Pancreas (tissue), 10 donors: ENCODE results near the gene HOXB4. TPM values are rescaled to one million over a fixed set of nuclear protein-coding genes. Genes with fewer than 3 reads are reported as not detected.

Experiments
- ATAC-seq, 4 donors: fragments of 200-7000 bp; cut with Tn5 transposase; one replicate each; pipeline versions ENCODE4 v1.8.0 to v1.9.1; 2020; ENCODE audit warnings: mild to moderate bottlenecking in 4 of 4, moderate library complexity in 4 of 4
- DNase-seq, 6 donors: peaks; one replicate each; pipeline ENCODE4 v3.0.0-alpha.2; 2020
- FAIRE-seq: peaks from 2 replicates; lab custom pipeline; 2012; peaks lifted over from hg19 to GRCh38; lab: Jason Lieb, UNC
- H3K27ac ChIP-seq, 4 donors: fragments of 200-600 bp; sonication (generic); 1 replicate in 3 of 4; 2 replicates in 1 of 4; pipeline versions ENCODE4 v1.5.0 to v1.8.0; 2020
- H3K27me3 ChIP-seq, 4 donors: fragments of 200-600 bp; one replicate each; pipeline ENCODE4 v1.8.0; 2021
- H3K36me3 ChIP-seq, 3 donors: fragments of 200-600 bp; sonication (generic) in 1 of 3; one replicate each; pipeline versions ENCODE4 v1.5.0 to v1.8.0; 2020 to 2021
- H3K4me1 ChIP-seq, 3 donors: fragments of 200-600 bp; one replicate each; pipeline ENCODE4 v1.8.0; 2021
- H3K4me3 ChIP-seq, 4 donors: fragments of 200-600 bp; sonication (generic) in 2 of 4; one replicate each; pipeline versions ENCODE4 v1.5.0 to v1.8.0; 2020 to 2021
- H3K9me3 ChIP-seq, 4 donors: fragments of 200-600 bp; one replicate each; pipeline ENCODE4 v1.8.0; 2021
- CTCF ChIP-seq, 4 donors: fragments of 200-600 bp; sonication (generic) in 3 of 4; IDR thresholded peaks; one replicate each; pipeline versions ENCODE4 v1.5.0 to v1.8.0; 2021; ENCODE audit warnings: antibody characterized with exemption in 4 of 4
- WGBS, 2 donors: extraction: QIAGEN DNeasy Blood & Tissue Kit; methylation state at CpG; one replicate each; pipeline ENCODE4 v1.1.7; 2013; 5-methylcytosine and 5-hydroxymethylcytosine counted together
- intact Hi-C, 3 donors: fragments of 100-400 bp; cut with DNase I; formaldehyde crosslinking; loops; one replicate each; pipeline versions ENCODE4 v1.11.1 to v1.14.2; 2022
- polyA plus RNA-seq, 2 donors: library from polyadenylated mRNA; stranded (reverse); fragments of 200-250 nt; gene quantifications; one replicate each; pipeline ENCODE4 v1.2.3, GENCODE V29; 2013
- total RNA-seq, 6 donors: library from RNA; stranded (reverse); fragmentation: NEBNext Ultra II Directional in 4 of 6; extraction: Animal tissue kit (Norgen Biotek cat#: 25700) in 4 of 6; gene quantifications; one replicate each; pipeline versions ENCODE4 v1.2.1 to v1.2.4, GENCODE V29; 2021 to 2023
- donor health status: healthy with polysubstance abuse.
- donor health status: DM: no; HTN: no; CAD: no; lungs with moderate emphysema.
- donor health status: DM: no; HTN: no; CAD: no.
- donor health status: control.
- donor health status: control.
- donor health status: Bipolar disorder and iron deficiency.
- donor health status: DM: yes; HTN: yes; CAD: no.
- donor health status: DM: no; HTN: no; CAD: no.
- donor health status: DM: no; HTN: no; CAD: no.
- donor health status: DM: yes; HTN: yes; CAD: no.

The HOXB4 gene
- total and polyA plus RNA-seq, 8 donors: 0.22 to 2.5 (median 0.78) TPM

GRCh38 chr17:48588074-48588415 lies 9.9 kb upstream of the HOXB4 start:
- WGBS, 2 donors: 33 to 50% methylated on average over 2 of the region's 2 CpGs
- no peak for FAIRE-seq

GRCh38 chr17:48587276-48588073 lies 9.3 kb upstream of the HOXB4 start:
- TF ChIP-seq CTCF (IDR thresholded peaks at IDR 0.05): no peak
- no peak for FAIRE-seq
- DNase-seq: no peak
- Histone ChIP-seq H3K27ac (no peak overlapping the region), H3K4me3 (no peak overlapping the region), H3K36me3 (no peaks in the 10 kb centered on the region), H3K4me1 (peaks cover 0 to 7% (median 6%) of the 10 kb centered on the region in 3 donors), H3K27me3 (peaks cover 5 to 64% (median 13%) of the 10 kb centered on the region in 4 donors), H3K9me3 (no peaks in the 10 kb centered on the region)
- intact Hi-C loops: no loop called here
- ATAC-seq: no peak
- 36 to 39% methylated on average over 5 of the region's 5 CpGs for WGBS, 2 donors

More at GRCh38 chr17:48588074-48588415, 9.9 kb upstream of the HOXB4 start:
- Histone ChIP-seq H3K4me3 (no peak overlapping the region), H3K27me3 (peaks cover 5 to 62% (median 12%) of the 10 kb centered on the region in 4 donors), H3K4me1 (peaks cover 0 to 7% (median 6%) of the 10 kb centered on the region in 3 donors), H3K9me3 (no peaks in the 10 kb centered on the region), H3K27ac (no peak overlapping the region), H3K36me3 (no peaks in the 10 kb centered on the region)
- TF ChIP-seq CTCF (IDR thresholded peaks at IDR 0.05): no peak
- intact Hi-C loops: no loop called here
- ATAC-seq (no peak), DNase-seq (no peak)

GRCh38 chr17:48586355-48587258 lies 8.5 kb upstream of the HOXB4 start:
- Histone ChIP-seq H3K36me3 (no peaks in the 10 kb centered on the region), H3K27me3 (peaks cover 5 to 66% (median 14%) of the 10 kb centered on the region in 4 donors), H3K27ac (peak overlapping the region in 1 of 4 donors; percentile 44), H3K4me3 (peak overlapping the region in 2 of 4 donors; percentile 32 to 45), H3K9me3 (no peaks in the 10 kb centered on the region), H3K4me1 (peaks cover 0 to 12% (median 11%) of the 10 kb centered on the region in 3 donors)
- ATAC-seq (peak in 1 of 4 donors; percentile 28), FAIRE-seq (no peak), DNase-seq (peak in 1 of 6 donors; percentile 55)
- intact Hi-C loops: no loop called here
- WGBS, 2 donors: 17 to 18% methylated on average over 34 of the region's 34 CpGs
- TF ChIP-seq CTCF (IDR thresholded peaks at IDR 0.05): no peak

- TF ChIP-seq CTCF (IDR thresholded peaks at IDR 0.05): no peak
- no peaks in the 10 kb centered on the region for H3K9me3 ChIP-seq
- H3K4me3 ChIP-seq: no peak overlapping the region
- peaks cover 0 to 12% (median 11%) of the 10 kb centered on the region in 3 donors for H3K4me1 ChIP-seq
- 10 to 15% methylated on average over 2 of the region's 2 CpGs for WGBS, 2 donors
- no peaks in the 10 kb centered on the region for H3K36me3 ChIP-seq
- H3K27me3 ChIP-seq: peaks cover 5 to 75% (median 18%) of the 10 kb centered on the region in 4 donors
- no peak for FAIRE-seq
- H3K27ac ChIP-seq: no peak overlapping the region
- intact Hi-C loops: no loop called here
- DNase-seq: no peak
- no peak for ATAC-seq
These were observed 6.1 kb upstream of the HOXB4 start for GRCh38 chr17:48584223-48584741.
